GM20431 (cell line): ENCODE data around the gene ADAMTSL1.

ENCODE experiments used
- in situ Hi-C: fragments of 300-500 bp; cut with MseI, MboI; formaldehyde crosslinking; loops from one replicate; pipeline ENCODE4 v1.15.0; 2020; ENCODE audit warnings: low sequenced_read_pairs; ENCODE audit not compliant: unreplicated experiment

The ADAMTSL1 gene

GRCh38 chr9:18594837-18595236, 120.9 kb downstream of the ADAMTSL1 start:
- in situ Hi-C loops: no loop called here

GRCh38 chr9:18595597-18595996, 121.6 kb downstream of the ADAMTSL1 start:
- in situ Hi-C loops: no loop called here

DNA sequence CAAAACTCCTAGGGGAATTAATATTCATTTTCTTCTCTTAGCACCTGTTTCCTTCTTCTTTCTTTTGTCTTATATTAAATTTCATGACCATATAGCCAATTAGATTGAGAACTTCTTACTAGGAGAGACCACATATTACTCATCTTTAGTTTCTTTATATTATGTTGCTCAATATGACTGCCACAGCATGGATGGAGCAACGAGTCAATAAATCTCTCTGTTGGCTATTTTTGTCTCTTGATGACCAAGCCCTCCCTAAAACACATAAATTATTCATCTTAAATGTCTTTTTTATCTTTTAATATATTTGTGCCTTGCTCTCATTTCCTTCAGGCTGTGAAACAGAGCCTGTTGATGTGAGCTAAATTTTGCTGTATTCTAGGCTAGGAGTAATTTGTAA, 123.0 kb downstream of the ADAMTSL1 start:
- in situ Hi-C loops: no loop called here

- in situ Hi-C loops: no loop called here
Measured at GRCh38 chr9:18598969-18599368, 125.0 kb downstream of the ADAMTSL1 start.

GRCh38 chr9:18601026-18601425, 127.1 kb downstream of the ADAMTSL1 start:
- in situ Hi-C loops: no loop called here

GRCh38 chr9:18601956-18602355, 128.0 kb downstream of the ADAMTSL1 start:
- in situ Hi-C loops: no loop called here

DNA sequence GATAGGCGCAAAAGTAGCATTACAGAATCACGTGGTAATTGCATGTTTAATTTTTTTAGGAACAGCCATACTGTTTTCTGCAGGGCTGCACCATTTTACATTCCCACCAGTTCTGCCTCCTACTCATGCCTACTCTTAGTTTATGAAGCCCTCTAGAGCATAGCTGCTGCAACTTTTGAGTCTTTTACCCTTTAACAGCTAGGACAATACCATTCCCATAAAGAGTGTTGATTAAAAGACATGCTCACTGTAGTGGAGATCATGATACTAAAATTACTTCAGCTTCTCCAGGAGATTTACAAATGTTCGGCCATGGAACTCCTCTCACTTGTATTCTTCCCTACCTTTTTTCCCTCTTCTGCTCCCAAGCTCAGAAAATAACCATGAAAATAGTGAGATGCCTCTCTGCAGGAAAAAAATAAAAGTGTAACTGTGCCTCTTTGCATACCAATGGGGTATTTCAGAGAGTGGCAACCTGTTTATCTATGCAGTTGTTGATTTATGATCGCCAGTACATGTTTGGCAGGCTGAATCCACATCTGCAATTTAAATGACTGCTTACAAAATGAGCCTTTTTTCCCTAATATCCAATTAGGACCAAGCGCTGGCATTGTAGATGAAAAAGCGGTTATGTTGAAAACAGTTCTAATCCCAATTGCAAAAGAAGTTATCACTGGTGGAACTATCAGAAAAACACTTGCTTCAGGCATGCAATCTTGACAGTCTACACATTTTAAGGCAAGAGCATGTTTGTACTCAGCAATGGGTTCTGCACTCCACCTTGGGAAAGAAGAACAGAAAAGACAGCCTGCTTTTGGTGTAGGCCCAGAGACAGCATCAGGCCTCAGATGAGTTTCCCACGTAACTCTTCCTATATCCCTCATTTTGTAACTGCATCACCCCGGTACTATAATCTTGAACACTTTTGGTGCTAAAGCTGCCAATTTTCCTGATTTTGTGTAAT, 131.1 kb downstream of the ADAMTSL1 start:
- in situ Hi-C loops: no loop called here

DNA sequence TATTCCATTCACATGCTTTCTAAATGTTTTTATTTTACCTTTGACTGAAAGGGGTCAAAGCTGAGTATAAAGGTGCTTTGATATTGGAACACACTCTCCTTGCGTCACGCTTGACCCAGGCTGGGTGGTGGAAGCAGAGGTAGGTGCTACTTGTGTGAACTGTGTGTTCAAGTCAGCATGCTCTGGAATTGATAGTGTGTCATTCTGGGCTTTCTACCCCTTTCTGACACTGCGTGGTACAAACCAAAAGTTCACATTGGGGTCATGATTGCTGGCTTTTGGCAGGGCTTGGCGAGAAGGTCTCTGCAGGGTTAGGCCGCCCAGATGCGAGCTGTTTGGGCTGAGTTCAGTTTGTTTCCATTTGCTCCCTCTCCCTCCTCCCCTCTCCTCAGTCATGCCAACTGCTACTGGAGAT, 131.8 kb downstream of the ADAMTSL1 start:
- in situ Hi-C loops: no loop called here

- in situ Hi-C loops: no loop called here
Measured at GRCh38 chr9:18606281-18606680, 132.3 kb downstream of the ADAMTSL1 start.

GRCh38 chr9:18606846-18607245, 132.9 kb downstream of the ADAMTSL1 start:
- in situ Hi-C loops: no loop called here

GRCh38 chr9:18608371-18608770, 134.4 kb downstream of the ADAMTSL1 start:
- in situ Hi-C loops: no loop called here

GRCh38 chr9:18610956-18611355, 137.0 kb downstream of the ADAMTSL1 start:
- in situ Hi-C loops: no loop called here

DNA sequence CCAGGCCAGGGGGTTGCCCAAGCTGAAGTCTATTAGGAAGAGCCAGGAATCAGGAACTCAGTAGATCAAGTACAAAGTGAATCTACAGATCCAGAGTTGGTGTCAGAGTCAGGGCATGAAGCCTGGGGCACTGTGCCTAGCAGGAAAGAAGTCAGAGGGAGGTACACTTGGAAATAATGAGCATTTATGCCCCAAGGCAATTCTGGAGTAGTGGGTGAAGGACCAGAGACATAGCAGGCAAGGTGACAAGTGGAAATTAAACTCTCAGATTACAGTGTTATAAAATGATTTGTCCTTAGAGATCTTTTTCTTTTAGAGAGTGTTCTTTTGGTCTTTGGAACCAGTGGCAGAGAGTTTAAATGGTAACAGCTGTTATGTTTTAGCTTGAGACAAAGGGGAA, 138.0 kb downstream of the ADAMTSL1 start:
- in situ Hi-C loops: no loop called here

DNA sequence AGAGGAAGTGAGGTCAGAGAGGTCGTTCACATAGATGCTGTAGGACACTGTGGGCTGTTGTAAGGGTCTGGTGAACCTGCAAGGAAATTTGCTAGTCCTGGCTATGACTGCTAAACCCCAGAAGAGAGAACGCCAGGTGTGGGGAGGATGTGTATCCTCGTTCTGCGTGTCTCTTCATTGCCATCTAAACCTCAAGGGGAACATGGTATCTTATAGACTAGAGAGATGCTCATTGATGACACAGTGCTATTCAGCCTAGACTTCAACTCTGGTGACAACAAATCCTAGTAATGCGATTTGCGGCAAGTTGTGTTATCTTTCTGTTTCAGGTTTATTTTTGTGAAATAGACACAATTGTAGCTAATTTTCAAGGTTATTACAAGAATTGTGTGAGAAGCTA, 140.2 kb downstream of the ADAMTSL1 start:
- in situ Hi-C loops: no loop called here

- in situ Hi-C loops: no loop called here
Measured at GRCh38 chr9:18614651-18615050, 140.7 kb downstream of the ADAMTSL1 start.

DNA sequence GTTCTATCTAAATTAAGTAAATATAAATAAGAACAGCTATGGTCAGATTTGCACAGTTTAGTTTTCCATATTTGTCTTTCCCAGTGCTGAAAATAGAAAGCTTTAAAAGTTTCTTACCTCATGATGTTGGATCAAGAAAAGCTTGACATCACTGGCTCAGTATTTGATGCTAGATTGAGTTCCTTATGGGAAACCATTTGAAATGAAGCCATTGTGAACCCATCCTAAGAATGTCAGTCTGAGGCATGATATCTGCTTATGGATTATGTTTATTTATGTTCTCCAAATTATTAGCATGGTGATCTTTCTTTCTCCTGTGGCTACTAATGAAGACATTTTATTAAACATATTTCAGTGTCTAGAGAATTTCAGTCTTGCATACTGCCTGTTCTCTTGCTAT, 143.0 kb downstream of the ADAMTSL1 start:
- in situ Hi-C loops: no loop called here

- in situ Hi-C loops: no loop called here
Measured at GRCh38 chr9:18617759-18618158, 143.8 kb downstream of the ADAMTSL1 start.

- in situ Hi-C loops: no loop called here
Measured at GRCh38 chr9:18618862-18619261, 144.9 kb downstream of the ADAMTSL1 start.

- in situ Hi-C loops: no loop called here
Measured at GRCh38 chr9:18622186-18622836, 148.4 kb downstream of the ADAMTSL1 start.

- in situ Hi-C loops: no loop called here
Measured at GRCh38 chr9:18623221-18624079, 149.5 kb downstream of the ADAMTSL1 start.
